HL-60 (cell line): ENCODE data around the gene MEN1.

Experiments
- CTCF ChIP-seq: IDR thresholded peaks from one replicate; pipeline ENCODE4 v1.5.1; 2011; ENCODE audit warnings: low read length, control low read depth, inconsistent platforms; ENCODE audit not compliant: insufficient read depth
- GABPA ChIP-seq: IDR thresholded peaks from 2 replicates; pipeline ENCODE4 v1.6.1; 2012; ENCODE audit warnings: low read depth
- POLR2AphosphoS5 ChIP-seq: IDR thresholded peaks from 2 replicates; pipeline ENCODE4 v1.6.1; 2012; ENCODE audit warnings: low read depth
- REST ChIP-seq: IDR thresholded peaks from 2 replicates; pipeline ENCODE4 v1.6.1; 2012; ENCODE audit warnings: low read depth; ENCODE audit not compliant: insufficient replicate concordance

GRCh38 chr11:64764753-64765152 lies 45.6 kb downstream of the MEN1 start:
- TF ChIP-seq REST (no peak), POLR2AphosphoS5 (no peak), CTCF (no peak), GABPA (no peak)
